ENCODE measurements around the gene GAPDHS.

GAPDHS gene

GRCh38 chr19:35557539-35558399 is 24.5 kb downstream of the GAPDHS start:
- TF ChIP-seq, protein P1, sequence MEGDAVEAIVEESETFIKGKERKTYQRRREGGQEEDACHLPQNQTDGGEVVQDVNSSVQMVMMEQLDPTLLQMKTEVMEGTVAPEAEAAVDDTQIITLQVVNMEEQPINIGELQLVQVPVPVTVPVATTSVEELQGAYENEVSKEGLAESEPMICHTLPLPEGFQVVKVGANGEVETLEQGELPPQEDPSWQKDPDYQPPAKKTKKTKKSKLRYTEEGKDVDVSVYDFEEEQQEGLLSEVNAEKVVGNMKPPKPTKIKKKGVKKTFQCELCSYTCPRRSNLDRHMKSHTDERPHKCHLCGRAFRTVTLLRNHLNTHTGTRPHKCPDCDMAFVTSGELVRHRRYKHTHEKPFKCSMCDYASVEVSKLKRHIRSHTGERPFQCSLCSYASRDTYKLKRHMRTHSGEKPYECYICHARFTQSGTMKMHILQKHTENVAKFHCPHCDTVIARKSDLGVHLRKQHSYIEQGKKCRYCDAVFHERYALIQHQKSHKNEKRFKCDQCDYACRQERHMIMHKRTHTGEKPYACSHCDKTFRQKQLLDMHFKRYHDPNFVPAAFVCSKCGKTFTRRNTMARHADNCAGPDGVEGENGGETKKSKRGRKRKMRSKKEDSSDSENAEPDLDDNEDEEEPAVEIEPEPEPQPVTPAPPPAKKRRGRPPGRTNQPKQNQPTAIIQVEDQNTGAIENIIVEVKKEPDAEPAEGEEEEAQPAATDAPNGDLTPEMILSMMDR (IDR thresholded peaks at IDR 0.05; ENCODE audit: unreplicated experiment in 3 of 3), result no peak
- Mint-ChIP-seq H3K9me3 (no peaks in the 10 kb centered on the region), H3K4me3 (peak overlapping the region; percentile 79 to 84 (median 79))

DNA sequence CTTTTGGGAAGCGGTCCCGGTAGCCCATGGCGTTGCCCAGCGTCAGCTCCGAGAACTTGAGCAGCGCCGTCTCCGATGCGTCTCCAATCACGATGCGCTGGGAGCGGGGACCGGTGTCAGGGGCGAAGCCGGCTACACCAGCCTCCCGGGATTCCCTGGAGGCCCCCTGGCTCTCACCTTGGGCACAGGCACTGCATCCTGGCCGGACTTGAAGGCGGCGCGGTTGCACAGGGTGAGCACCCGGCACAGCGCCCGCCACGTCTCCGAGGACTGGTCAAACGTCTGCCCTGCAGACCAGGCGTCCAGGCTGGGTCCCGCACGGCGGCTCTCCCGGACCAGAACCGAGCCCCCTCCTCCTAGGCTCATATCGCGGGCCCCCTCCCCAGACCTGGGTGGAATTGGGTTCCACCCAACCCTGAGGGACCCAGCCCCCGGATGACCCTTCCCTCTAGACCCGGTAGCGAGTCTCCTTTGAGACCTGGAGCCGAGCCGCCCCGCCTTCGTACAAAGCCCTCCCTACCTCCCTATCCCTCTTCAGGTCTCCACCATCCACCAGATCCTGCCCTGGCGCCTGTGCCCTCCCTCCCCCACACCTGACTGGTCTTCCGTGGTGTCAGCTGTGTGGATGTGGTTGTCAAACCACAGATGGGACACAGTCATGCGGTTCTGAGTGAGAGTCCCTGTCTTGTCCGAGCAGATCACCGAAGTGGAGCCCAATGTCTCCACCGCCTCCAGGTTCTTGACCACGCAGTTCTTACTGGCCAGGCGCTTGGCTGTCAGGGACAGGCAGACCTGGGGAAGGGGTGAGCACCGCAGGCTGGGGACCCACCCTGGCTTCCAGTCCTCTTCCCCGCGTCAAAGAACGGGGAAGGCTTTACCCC is 25.4 kb downstream of the GAPDHS start:
- no peaks in the 10 kb centered on the region for H3K36me3 Mint-ChIP-seq (ENCODE audit: low read depth)
- H3K4me1 Mint-ChIP-seq, result peaks cover 5% of the 10 kb centered on the region

More at GRCh38 chr19:35557539-35558399, 24.5 kb downstream of the GAPDHS start:
- H3K27me3 Mint-ChIP-seq (ENCODE audit: low read depth), result peaks cover 79% of the 10 kb centered on the region
- H3K27ac Mint-ChIP-seq, result no peak overlapping the region
- no peaks in the 10 kb centered on the region for H3K36me3 Mint-ChIP-seq (ENCODE audit: low read depth)
- H3K4me1 Mint-ChIP-seq, result peaks cover 5% of the 10 kb centered on the region

DNA sequence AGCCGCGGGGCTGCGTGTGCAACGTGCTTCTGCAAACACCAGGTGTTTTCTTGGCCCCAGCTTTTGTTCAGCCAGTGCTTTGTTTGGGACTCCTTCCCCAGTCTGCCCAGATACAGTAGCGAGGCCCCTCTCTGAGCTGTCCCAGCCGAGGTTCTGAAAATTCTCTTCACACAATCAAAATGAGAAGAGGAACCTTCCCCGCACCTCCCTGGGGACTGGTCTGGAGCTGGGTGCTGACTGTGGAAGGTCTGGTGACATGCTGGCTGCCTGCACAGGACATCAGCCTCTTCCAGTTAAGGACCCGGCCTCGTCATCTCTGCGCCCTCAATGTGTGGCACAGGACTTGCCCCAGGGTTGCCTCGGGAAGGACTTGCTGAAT is 26.0 kb downstream of the GAPDHS start:
- TF ChIP-seq, protein P1 (IDR thresholded peaks at IDR 0.05; ENCODE audit: unreplicated experiment in 3 of 3), result no peak
- Mint-ChIP-seq H3K4me1 (peaks cover 5% of the 10 kb centered on the region), H3K36me3 (ENCODE audit: low read depth) (no peaks in the 10 kb centered on the region), H3K27me3 (ENCODE audit: low read depth) (peaks cover 75% of the 10 kb centered on the region), H3K4me3 (peak overlapping the region in 1 of 3 experiments; percentile 33), H3K27ac (no peak overlapping the region), H3K9me3 (no peaks in the 10 kb centered on the region)

More for the DNA sequence above, 25.4 kb downstream of the GAPDHS start:
- H3K9me3 Mint-ChIP-seq, result no peaks in the 10 kb centered on the region
- TF ChIP-seq, protein P1 (IDR thresholded peaks at IDR 0.05; ENCODE audit: unreplicated experiment in 3 of 3), result no peak
- H3K27me3 Mint-ChIP-seq (ENCODE audit: low read depth), result peaks cover 80% of the 10 kb centered on the region
- peak overlapping the region in 2 of 3 experiments; percentile 28 to 33 for H3K4me3 Mint-ChIP-seq
- no peak overlapping the region for H3K27ac Mint-ChIP-seq

- TF ChIP-seq, protein P1 (IDR thresholded peaks at IDR 0.05; ENCODE audit: unreplicated experiment in 3 of 3), result no peak
- peaks cover 75% of the 10 kb centered on the region for H3K27me3 Mint-ChIP-seq (ENCODE audit: low read depth)
- H3K9me3 Mint-ChIP-seq, result no peaks in the 10 kb centered on the region
- H3K4me3 Mint-ChIP-seq, result no peak overlapping the region
- H3K27ac Mint-ChIP-seq, result no peak overlapping the region
- peaks cover 5% of the 10 kb centered on the region for H3K4me1 Mint-ChIP-seq
- H3K36me3 Mint-ChIP-seq (ENCODE audit: low read depth), result no peaks in the 10 kb centered on the region
Measured at GRCh38 chr19:35559781-35560180, 26.5 kb downstream of the GAPDHS start.

DNA sequence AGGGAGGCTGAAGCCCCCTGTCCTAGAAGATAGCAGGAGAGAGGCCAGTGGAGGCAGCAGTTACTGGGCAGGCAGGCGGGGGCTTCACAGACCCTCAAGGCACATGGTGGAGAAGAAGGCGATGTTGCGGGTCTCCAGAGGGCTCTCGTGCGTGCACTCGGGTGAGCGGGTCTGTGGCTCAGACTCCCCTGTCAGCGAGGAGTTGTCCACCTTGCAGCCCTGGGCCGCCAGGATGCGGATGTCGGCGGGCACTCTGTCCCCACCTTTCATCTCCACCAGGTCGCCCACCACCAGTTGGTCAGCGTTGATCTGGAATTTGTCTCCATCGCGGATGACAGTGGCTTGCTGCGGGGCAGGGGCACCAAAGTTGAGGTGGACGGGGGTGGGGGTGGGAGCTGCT is 27.0 kb downstream of the GAPDHS start:
- TF ChIP-seq, protein P1 (IDR thresholded peaks at IDR 0.05; ENCODE audit: unreplicated experiment in 3 of 3), result no peak
- Mint-ChIP-seq H3K36me3 (ENCODE audit: low read depth) (no peaks in the 10 kb centered on the region), H3K4me3 (no peak overlapping the region), H3K4me1 (peaks cover 5% of the 10 kb centered on the region), H3K9me3 (no peaks in the 10 kb centered on the region), H3K27me3 (ENCODE audit: low read depth) (peaks cover 76% of the 10 kb centered on the region), H3K27ac (no peak overlapping the region)
